Fibroblast of peridontal ligament (primary cell): ENCODE results near the gene PTPRN2.
"Not testable (repeated sequence)": the region's sequence is repeated elsewhere in the genome, so short reads cannot be mapped to it uniquely, and the experiment has no call there.

ENCODE experiments used
- DNase-seq: peaks from one replicate; pipeline ENCODE4 v3.0.0-alpha.2; 2010; ENCODE audit errors: extremely low read depth

Gene PTPRN2

GRCh38 chr7:157502701-157503111 lies 1084.9 kb downstream of the PTPRN2 start:
- DNase-seq = no peak

DNA sequence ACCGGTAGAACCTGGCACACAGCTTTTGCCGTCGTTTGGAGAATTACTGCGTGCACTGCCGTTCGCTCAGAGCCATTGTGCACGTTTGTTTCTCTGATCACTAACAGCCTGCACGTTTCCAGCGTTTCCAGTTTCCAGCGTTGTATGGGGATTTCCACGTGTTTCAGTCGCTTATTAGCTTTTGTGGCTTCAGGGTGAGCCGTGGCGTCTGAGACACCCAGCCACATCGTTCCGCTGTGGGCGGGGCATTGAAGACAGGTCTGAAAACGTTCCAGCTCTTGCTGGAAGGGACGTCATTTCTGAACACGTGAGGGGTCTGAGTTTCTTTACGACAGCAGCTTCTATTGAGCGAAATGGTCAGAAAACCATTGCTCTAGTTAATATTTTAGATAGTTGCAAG lies 1086.0 kb downstream of the PTPRN2 start:
- DNase-seq = no peak

DNA sequence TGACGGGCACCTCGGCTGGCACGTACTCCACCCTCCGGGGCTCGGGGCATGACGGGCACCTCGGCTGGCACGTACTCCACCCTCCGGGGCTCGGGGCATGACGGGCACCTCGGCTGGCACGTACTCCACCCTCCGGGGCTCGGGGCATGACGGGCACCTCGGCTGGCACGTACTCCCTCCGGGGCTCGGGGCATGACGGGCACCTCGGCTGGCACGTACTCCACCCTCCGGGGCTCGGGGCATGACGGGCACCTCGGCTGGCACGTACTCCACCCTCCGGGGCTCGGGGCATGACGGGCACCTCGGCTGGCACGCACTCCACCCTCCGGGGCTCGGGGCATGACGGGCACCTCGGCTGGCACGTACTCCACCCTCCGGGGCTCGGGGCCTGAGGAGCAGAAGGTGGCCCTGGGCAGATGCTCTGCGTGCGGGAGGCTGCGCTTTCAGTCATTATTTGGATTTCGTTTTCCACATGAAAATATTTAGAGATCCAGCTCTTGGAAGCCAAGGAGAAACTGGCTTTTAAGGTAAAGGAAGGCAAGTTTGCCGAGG lies 1086.6 kb downstream of the PTPRN2 start:
- DNase-seq = not testable (repeated sequence)

DNA sequence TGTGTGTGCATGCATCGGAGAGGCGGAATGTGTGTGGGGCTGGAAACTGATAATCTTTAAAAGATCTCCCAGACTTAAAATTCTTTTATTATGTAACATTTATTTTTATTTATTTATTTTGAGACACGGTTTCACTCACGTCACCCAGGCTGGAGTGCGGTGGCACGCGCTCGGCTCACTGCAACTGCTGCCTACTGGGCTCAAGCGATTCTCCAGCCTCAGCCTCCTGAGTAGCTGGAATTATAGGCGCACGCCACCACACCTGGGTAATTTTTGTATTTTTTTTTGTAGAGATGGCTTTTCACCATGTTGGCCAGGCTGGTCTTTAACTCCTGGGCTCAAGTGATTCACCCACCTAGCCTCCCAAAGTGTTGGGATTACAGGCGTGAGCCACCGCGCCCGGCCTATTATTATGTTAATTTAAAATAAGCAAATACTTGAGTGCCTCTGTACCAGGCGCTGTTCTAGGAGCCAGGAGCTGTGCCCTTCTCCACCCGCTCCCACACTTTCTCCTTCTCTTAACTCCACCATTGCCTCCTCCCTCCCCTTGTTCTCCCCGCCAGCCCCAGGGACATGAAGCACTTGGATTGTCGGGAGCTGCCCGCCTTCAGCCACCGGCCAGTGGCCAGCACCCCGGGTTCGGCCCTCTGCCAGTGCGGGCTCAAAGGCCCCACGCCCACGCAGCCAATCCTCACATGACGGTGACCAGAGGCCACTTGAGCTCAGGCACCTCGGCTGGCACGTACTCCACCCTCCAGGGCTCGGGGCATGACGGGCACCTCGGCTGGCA lies 1087.3 kb downstream of the PTPRN2 start:
- no peak for DNase-seq

DNA sequence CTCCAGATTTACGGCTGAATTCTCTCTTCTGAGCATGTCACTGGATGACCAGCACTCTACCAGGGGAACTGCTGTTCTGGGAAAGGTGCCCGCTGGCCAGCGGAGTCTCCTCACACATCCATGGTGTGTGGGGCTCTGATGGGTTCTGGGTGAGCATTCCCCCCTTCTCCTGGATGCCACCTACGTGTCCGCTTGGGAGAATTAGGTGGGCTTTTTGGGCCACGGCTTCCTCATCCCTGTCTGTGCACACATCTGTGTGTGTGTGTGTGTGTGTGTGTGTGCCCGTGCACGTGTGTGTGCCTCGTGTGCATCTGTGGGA lies 1087.8 kb downstream of the PTPRN2 start:
- DNase-seq = no peak

- DNase-seq = no peak
These were observed 1088.3 kb downstream of the PTPRN2 start for GRCh38 chr7:157499121-157499834.

GRCh38 chr7:157498657-157499056 lies 1089.0 kb downstream of the PTPRN2 start:
- DNase-seq = no peak

DNA sequence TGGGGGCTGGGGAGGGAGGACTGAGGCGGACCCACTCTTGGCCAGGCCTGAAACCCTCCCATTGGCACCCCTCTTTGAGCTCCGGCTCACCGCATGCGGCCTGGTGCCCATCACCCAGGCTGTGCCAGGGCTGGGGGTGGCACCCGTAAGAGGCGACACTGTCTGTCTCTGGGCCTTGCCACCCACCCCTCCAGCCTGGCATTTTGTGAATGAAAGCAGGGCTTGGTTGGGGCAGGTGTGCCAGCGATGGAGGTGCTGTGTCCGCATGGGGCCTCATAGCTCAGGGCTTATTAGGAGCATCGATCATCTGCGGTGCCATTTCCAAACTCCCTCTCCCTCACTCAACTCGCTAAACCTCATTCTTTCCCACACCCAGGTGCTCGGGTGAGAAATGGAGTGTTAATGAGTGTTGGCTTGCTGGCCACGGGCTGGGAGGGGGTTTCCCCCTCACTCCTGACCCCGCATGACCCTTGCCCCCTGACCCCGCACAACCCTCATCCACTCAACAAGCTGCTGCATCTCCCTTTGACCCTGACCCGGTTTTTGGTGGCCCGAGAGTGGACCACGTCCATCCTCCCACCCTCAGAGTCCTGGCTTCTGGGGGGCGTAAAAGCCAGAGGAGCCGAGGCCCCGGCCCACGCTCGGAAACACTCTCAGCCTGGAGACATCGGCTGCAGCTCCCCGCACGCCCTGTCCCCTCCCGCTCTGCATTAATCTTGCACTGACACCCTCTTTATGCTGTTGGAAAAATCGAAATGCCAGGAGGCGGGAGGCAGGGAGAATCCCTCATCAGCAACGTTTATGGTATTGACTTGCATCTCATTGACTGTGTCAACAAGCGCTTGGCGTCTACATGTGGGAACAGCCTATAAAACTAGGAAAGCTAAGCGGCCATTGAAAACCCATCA lies 1089.6 kb downstream of the PTPRN2 start:
- no peak for DNase-seq

DNA sequence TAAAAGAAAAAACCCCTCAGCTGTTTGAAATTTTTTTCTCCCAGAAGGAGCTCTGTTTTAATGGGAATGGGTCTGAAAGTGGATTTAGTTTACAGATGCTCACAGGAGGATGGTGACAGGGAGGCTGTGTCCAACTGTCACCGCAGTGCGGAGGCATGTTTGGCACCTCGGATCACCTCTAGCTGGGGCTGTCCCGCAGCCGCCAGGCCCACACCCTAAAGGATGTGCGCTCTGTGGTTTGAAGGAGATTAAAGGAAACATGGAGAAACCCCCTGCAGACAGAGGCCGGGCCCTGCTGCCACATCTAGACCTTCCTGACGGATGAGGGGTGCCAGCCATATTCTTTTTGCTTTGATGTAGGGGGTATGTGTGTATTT lies 1090.3 kb downstream of the PTPRN2 start:
- DNase-seq = no peak

DNA sequence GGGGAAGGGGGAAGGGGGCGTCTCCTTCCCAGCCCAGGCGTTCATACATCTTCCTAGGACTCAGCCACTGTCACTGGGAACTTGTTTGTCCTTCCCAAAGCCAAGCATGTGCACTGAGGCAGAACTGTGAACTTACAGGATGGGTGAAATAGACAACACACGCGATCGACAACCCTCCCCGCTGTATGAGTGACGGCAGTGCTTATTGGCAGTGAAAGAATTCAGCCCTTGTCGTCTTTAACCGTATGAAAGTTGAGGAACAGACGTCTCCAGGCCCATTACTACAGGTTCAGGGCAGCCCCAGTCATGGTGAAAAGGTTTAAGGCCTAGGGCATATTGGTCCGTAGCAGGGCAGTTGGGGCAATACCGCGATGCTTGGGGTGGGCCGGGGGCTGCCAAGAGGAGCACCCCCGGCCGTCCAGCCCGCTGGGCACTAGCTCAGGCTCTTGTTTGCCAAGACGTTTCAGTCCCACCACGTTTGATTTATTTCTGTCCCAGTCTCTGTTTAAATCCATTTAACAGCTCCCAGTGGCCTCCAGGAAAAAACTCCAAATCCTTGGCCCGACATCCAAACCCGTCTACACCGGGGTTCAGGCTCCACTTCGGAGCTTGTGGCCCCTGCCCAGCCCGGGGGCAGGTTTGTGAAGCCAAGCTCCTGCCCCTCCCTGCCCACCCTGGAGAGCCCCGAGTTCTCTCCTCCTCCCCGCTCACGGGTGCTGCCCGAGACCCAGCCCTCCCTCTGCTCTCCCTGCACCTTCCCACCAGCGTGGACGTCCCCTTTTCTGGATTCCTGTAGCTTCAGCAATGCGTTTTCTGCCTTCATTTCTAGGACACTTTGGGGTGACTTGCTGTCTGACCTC lies 1091.0 kb downstream of the PTPRN2 start:
- DNase-seq = no peak

DNA sequence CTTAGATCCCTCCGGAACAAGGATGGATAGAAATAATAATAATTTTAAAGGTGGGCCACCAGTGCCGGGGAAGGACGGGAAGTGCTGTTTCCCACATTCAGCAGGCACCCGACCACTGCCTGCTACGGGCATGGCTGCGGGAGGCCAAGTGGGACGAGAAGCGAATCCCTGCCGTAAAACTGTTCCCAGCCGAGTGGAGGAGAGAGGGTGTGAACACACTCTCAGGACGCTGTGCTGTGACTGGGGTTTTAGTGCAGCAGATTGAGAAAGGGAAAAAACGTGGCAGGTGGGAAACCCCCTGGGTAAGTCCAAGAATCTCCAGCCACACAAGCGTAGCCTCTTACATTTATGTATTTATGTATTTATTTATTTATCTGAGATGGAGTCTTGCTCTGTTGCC lies 1092.0 kb downstream of the PTPRN2 start:
- DNase-seq = no peak

GRCh38 chr7:157495177-157495553 lies 1092.5 kb downstream of the PTPRN2 start:
- DNase-seq = no peak

GRCh38 chr7:157494506-157495176 lies 1093.0 kb downstream of the PTPRN2 start:
- no peak for DNase-seq

DNA sequence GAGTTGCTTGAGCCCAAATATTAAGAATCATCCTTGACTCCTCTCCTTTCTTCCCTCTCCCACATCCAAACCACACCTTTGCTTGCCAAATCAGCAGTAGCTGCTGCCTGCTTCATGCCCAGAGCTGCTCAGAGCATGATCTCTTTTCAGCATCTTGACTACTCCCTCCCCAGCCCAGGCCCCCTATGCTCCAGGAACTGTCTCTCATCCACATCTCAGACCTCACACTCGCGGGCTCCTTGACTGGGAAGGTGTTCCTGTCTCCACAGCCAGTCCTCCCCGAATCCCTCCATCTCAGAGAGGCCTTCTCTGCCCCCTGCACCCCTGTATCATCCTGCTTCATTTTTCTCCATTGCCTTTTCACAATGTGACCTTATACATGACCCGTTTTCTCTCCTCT lies 1093.8 kb downstream of the PTPRN2 start:
- DNase-seq = no peak

DNA sequence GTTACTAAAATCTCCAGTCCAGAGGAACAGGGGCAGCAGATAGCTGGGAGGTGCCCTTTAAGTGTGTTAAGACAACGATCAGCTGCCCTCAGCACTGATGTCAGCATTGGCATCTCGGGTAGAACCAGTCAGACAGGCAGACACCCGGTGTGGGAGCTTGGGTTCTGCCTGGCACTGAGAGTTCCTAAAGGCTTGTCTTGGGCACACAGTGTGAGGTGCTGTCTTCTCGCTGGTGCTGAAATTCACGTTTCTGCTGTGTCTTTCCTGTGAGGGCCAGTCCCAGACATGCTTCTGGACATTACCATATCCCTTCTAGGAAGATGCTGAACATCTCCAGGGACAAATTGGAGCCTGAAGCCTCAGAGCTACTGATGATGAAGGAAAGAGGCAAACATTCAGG lies 1094.6 kb downstream of the PTPRN2 start:
- no peak for DNase-seq

- DNase-seq = no peak
These were observed 1097.1 kb downstream of the PTPRN2 start for GRCh38 chr7:157490465-157490912.

GRCh38 chr7:157489870-157490269 lies 1097.8 kb downstream of the PTPRN2 start:
- not testable (repeated sequence) for DNase-seq
